Measurements from ENCODE around the gene MAP3K5. TPM values are rescaled to one million over a fixed set of nuclear protein-coding genes. Genes with fewer than 3 reads are reported as not detected.

Gene MAP3K5
- polyA plus RNA-seq, result 7.4 TPM
- long read RNA-seq, donor 1, result 0 reads
- long read RNA-seq, donor 2, partial matches to known transcripts, result 11 of 11 reads
- long read RNA-seq, donor 2, other reads (novel, unspliced or antisense), result 0 of 11 reads
- long read RNA-seq, donor 3, result 0 reads
- long read RNA-seq, donor 4, result 0 reads
- long read RNA-seq, donor 5, full-length matches to known transcripts, result 1 of 7 reads
- long read RNA-seq, donor 5, partial matches to known transcripts, result 6 of 7 reads
- long read RNA-seq, donor 5, other reads (novel, unspliced or antisense), result 0 of 7 reads
- long read RNA-seq, donor 6, full-length matches to known transcripts, result 1 of 17 reads
- long read RNA-seq, donor 6, partial matches to known transcripts, result 16 of 17 reads
- long read RNA-seq, donor 6, other reads (novel, unspliced or antisense), result 0 of 17 reads
- long read RNA-seq, donor 7, partial matches to known transcripts, result 5 of 5 reads
- long read RNA-seq, donor 7, other reads (novel, unspliced or antisense), result 0 of 5 reads
- long read RNA-seq, donor 8, partial matches to known transcripts, result 18 of 18 reads
- long read RNA-seq, donor 8, other reads (novel, unspliced or antisense), result 0 of 18 reads
- long read RNA-seq, donor 9, result 0 reads
- long read RNA-seq, donor 10, result 0 reads
- long read RNA-seq, donor 11, result 0 reads

DNA sequence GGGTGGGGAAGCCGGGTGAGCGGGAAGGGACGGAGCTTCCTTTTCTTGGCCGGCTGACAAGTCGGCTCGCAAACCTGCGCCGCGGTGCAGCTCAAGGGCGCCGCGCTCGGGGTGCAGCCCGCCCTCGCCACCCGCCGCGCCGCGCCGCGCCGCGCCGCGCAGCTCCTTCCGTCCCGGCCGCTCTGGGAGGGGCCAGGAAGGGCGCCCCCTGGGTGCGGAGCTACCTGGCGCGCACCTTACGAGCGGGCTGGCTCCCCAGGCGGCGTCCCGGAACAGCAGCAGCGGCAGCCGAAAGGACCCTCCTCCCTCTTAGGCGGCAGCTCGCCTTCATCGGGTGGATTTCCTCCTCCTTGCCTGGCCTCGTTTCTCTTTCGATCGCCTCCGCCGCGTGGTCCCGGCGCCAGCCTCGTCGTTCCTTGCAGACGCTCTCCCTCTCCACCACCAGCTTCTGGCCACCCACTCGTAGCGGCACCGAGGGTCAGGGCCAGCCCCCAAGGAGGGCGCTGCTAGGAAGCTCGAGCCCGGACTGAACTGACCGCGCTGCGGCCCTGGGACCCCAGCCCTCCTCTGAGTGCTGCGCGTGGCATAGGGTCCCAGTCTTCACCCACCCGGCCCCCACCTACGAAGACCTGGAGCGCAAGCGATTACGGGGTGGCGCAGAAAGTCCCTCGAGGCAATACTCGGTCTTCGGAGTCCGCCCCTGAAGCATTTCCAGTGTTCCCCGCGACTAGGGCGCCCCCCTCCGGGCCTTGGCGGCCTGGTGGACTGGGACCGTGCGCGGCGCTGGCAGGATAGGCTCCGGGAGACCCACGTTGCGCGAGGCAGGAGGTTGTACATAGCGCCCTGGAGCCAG, at the start of gene MAP3K5:
Gene MAP3K5, minus strand, starts transcription at position 68 of the 853 bp plus-strand sequence. CDS start 320 bp downstream, outside the sequence.
- Histone ChIP-seq H3K4me3 (ENCODE audit: low read length) (peak within 1 kb of the TSS; percentile 97), H3K27ac (ENCODE audit: low read length) (peak within 1 kb of the TSS; percentile 98), H3K9me3 (ENCODE audit: control insufficient read depth, low read depth, low read length) (no peaks in the 10 kb centered on the region), H3K36me3 (ENCODE audit: control insufficient read depth, insufficient read depth, low read length) (no peaks in the 10 kb centered on the region), H3K4me1 (ENCODE audit: control insufficient read depth, insufficient read depth, low read length) (peaks cover 7% of the 10 kb centered on the region), H3K27me3 (ENCODE audit: control insufficient read depth, insufficient read depth, low read length) (no peaks in the 10 kb centered on the region)
- peak; percentile 85 to 94 for DNase-seq
- no CpG with 5 or more reads among the region's 89 CpGs for WGBS (ENCODE audit: insufficient coverage, low lambda C conversion rate)

GRCh38 chr6:136840276-136841001, 48.2 kb upstream of the MAP3K5 start:
- H3K36me3 ChIP-seq (ENCODE audit: control insufficient read depth, insufficient read depth, low read length), result peaks cover 4% of the 10 kb centered on the region
- H3K9me3 ChIP-seq (ENCODE audit: control insufficient read depth, low read depth, low read length), result no peaks in the 10 kb centered on the region
- no peaks in the 10 kb centered on the region for H3K27me3 ChIP-seq (ENCODE audit: control insufficient read depth, insufficient read depth, low read length)
- no peaks in the 10 kb centered on the region for H3K4me1 ChIP-seq (ENCODE audit: control insufficient read depth, insufficient read depth, low read length)
- H3K4me3 ChIP-seq (ENCODE audit: low read length), result no peak overlapping the region
- no peak for DNase-seq
- no peak overlapping the region for H3K27ac ChIP-seq (ENCODE audit: low read length)
- 93% methylated on average over 3 of the region's 4 CpGs for WGBS (ENCODE audit: insufficient coverage, low lambda C conversion rate)

DNA sequence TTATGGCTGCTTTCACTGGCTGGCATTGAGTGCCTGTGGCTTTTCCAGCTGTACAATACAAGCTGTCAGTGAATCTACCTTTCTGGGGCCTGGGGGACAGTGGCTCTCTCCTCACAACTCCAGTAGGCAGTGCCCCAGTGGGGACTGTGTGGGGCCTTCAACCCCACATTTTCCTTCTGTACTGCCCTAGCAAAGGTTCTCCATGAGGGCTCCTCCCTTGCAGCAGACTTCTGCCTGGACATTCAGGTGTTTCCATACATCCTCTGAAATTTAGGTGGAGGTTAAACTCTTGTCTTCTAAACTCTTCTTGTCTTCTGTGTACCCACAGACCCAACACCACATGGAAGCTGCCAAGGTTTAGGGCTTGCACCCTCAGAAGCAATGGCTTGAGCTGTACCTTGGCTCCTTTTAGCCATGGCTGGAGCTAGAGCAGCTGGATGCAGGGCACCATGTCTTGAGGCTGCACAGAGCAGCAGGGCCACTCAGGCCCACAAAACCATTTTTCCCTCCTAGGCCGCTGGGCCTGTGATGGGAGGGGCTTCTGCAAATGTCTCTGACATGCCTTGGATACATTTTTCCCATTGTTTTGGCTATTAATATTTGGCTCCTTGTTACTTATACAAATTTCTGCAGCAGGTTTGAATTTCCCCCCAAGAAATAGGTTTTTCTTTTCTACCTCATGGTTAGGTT, 39.7 kb upstream of the MAP3K5 start:
- Histone ChIP-seq H3K27ac (ENCODE audit: low read length) (no peak overlapping the region), H3K4me3 (ENCODE audit: low read length) (no peak overlapping the region), H3K27me3 (ENCODE audit: control insufficient read depth, insufficient read depth, low read length) (no peaks in the 10 kb centered on the region), H3K9me3 (ENCODE audit: control insufficient read depth, low read depth, low read length) (peaks cover 7% of the 10 kb centered on the region), H3K36me3 (ENCODE audit: control insufficient read depth, insufficient read depth, low read length) (peaks cover 21% of the 10 kb centered on the region), H3K4me1 (ENCODE audit: control insufficient read depth, insufficient read depth, low read length) (no peaks in the 10 kb centered on the region)
- WGBS (ENCODE audit: insufficient coverage, low lambda C conversion rate), result no CpG with 5 or more reads among the region's 1 CpG
- no peak for DNase-seq

GRCh38 chr6:136826216-136826615, 33.9 kb upstream of the MAP3K5 start:
- no CpG with 5 or more reads among the region's 6 CpGs for WGBS (ENCODE audit: insufficient coverage, low lambda C conversion rate)

GRCh38 chr6:136823128-136823660, 30.9 kb upstream of the MAP3K5 start:
- DNase-seq, result no peak
- Histone ChIP-seq H3K27ac (ENCODE audit: low read length) (peak overlapping the region; percentile 67), H3K36me3 (ENCODE audit: control insufficient read depth, insufficient read depth, low read length) (peaks cover 12% of the 10 kb centered on the region), H3K27me3 (ENCODE audit: control insufficient read depth, insufficient read depth, low read length) (no peaks in the 10 kb centered on the region), H3K4me3 (ENCODE audit: low read length) (peak overlapping the region; percentile 62), H3K9me3 (ENCODE audit: control insufficient read depth, low read depth, low read length) (no peaks in the 10 kb centered on the region), H3K4me1 (ENCODE audit: control insufficient read depth, insufficient read depth, low read length) (no peaks in the 10 kb centered on the region)
- WGBS (ENCODE audit: insufficient coverage, low lambda C conversion rate), result no CpG with 5 or more reads among the region's 31 CpGs

More at GRCh38 chr6:136826216-136826615, 33.9 kb upstream of the MAP3K5 start:
- Histone ChIP-seq H3K4me1 (ENCODE audit: control insufficient read depth, insufficient read depth, low read length) (no peaks in the 10 kb centered on the region), H3K27ac (ENCODE audit: low read length) (no peak overlapping the region), H3K27me3 (ENCODE audit: control insufficient read depth, insufficient read depth, low read length) (no peaks in the 10 kb centered on the region), H3K4me3 (ENCODE audit: low read length) (no peak overlapping the region), H3K9me3 (ENCODE audit: control insufficient read depth, low read depth, low read length) (no peaks in the 10 kb centered on the region), H3K36me3 (ENCODE audit: control insufficient read depth, insufficient read depth, low read length) (peaks cover 18% of the 10 kb centered on the region)
- no peak for DNase-seq

- DNase-seq, result peak; percentile 87 to 97
These were observed 30.3 kb upstream of the MAP3K5 start, which contains the start of gene PEX7 for GRCh38 chr6:136822376-136823127. TSS of gene PEX7 (plus strand) at chr6:136822592. CDS start at chr6:136822666, 74 bp downstream.

GRCh38 chr6:136822046-136822375, 29.7 kb upstream of the MAP3K5 start:
- Histone ChIP-seq H3K27me3 (ENCODE audit: control insufficient read depth, insufficient read depth, low read length) (no peaks in the 10 kb centered on the region), H3K9me3 (ENCODE audit: control insufficient read depth, low read depth, low read length) (no peaks in the 10 kb centered on the region), H3K36me3 (ENCODE audit: control insufficient read depth, insufficient read depth, low read length) (peaks cover 8% of the 10 kb centered on the region), H3K4me3 (ENCODE audit: low read length) (peak overlapping the region; percentile 62), H3K27ac (ENCODE audit: low read length) (peak overlapping the region; percentile 63), H3K4me1 (ENCODE audit: control insufficient read depth, insufficient read depth, low read length) (no peaks in the 10 kb centered on the region)
- no CpG with 5 or more reads among the region's 11 CpGs for WGBS (ENCODE audit: insufficient coverage, low lambda C conversion rate)
- DNase-seq, result peak in 1 of 2 donors; percentile 16

More at GRCh38 chr6:136822376-136823127, 30.3 kb upstream of the MAP3K5 start, which contains the start of gene PEX7:
- Histone ChIP-seq H3K27ac (ENCODE audit: low read length) (peak within 1 kb of the TSS; percentile 67), H3K9me3 (ENCODE audit: control insufficient read depth, low read depth, low read length) (no peaks in the 10 kb centered on the region), H3K4me3 (ENCODE audit: low read length) (peak within 1 kb of the TSS; percentile 62), H3K4me1 (ENCODE audit: control insufficient read depth, insufficient read depth, low read length) (no peaks in the 10 kb centered on the region), H3K27me3 (ENCODE audit: control insufficient read depth, insufficient read depth, low read length) (no peaks in the 10 kb centered on the region), H3K36me3 (ENCODE audit: control insufficient read depth, insufficient read depth, low read length) (peaks cover 11% of the 10 kb centered on the region)
- no CpG with 5 or more reads among the region's 78 CpGs for WGBS (ENCODE audit: insufficient coverage, low lambda C conversion rate)

GRCh38 chr6:136820561-136820960, 28.3 kb upstream of the MAP3K5 start:
- DNase-seq, result no peak
- Histone ChIP-seq H3K4me1 (ENCODE audit: control insufficient read depth, insufficient read depth, low read length) (no peaks in the 10 kb centered on the region), H3K36me3 (ENCODE audit: control insufficient read depth, insufficient read depth, low read length) (no peaks in the 10 kb centered on the region), H3K4me3 (ENCODE audit: low read length) (no peak overlapping the region), H3K27ac (ENCODE audit: low read length) (no peak overlapping the region), H3K9me3 (ENCODE audit: control insufficient read depth, low read depth, low read length) (no peaks in the 10 kb centered on the region), H3K27me3 (ENCODE audit: control insufficient read depth, insufficient read depth, low read length) (no peaks in the 10 kb centered on the region)
- no CpG with 5 or more reads among the region's 2 CpGs for WGBS (ENCODE audit: insufficient coverage, low lambda C conversion rate)

GRCh38 chr6:136816656-136817055, 24.4 kb upstream of the MAP3K5 start:
- Histone ChIP-seq H3K9me3 (ENCODE audit: control insufficient read depth, low read depth, low read length) (no peaks in the 10 kb centered on the region), H3K4me1 (ENCODE audit: control insufficient read depth, insufficient read depth, low read length) (no peaks in the 10 kb centered on the region), H3K36me3 (ENCODE audit: control insufficient read depth, insufficient read depth, low read length) (no peaks in the 10 kb centered on the region), H3K27me3 (ENCODE audit: control insufficient read depth, insufficient read depth, low read length) (no peaks in the 10 kb centered on the region), H3K4me3 (ENCODE audit: low read length) (no peak overlapping the region), H3K27ac (ENCODE audit: low read length) (no peak overlapping the region)
- DNase-seq, result peak in 1 of 2 donors; percentile 32
- no CpG with 5 or more reads among the region's 2 CpGs for WGBS (ENCODE audit: insufficient coverage, low lambda C conversion rate)
